ENCODE results near the gene GPN1.
"Not testable (repeated sequence)": the region's sequence is repeated elsewhere in the genome, so short reads cannot be mapped to it uniquely, and the experiment has no call there.

GRCh38 chr2:27685006-27685405, 56.2 kb downstream of the GPN1 start:
- not testable (repeated sequence) for TF ChIP-seq CTCF (IDR thresholded peaks at IDR 0.05); SIN3A (IDR thresholded peaks at IDR 0.05; ENCODE audit: borderline replicate concordance, insufficient read depth, low read depth, low read length); POLR2AphosphoS5 (IDR thresholded peaks at IDR 0.05; ENCODE audit: low read depth, low read length); TCF7L2 (IDR thresholded peaks at IDR 0.05; ENCODE audit: low read depth, low read length)
